Lung (tissue), 4 donors: ENCODE measurements around the gene KLHDC7B. TPM values are rescaled to one million over a fixed set of nuclear protein-coding genes. Genes with fewer than 3 reads are reported as not detected.

ENCODE experiments used
- polyA plus RNA-seq, 2 donors: library from polyadenylated mRNA; stranded (reverse); fragments of 200-250 nt; gene quantifications; one replicate each; pipeline ENCODE4 v1.2.1, GENCODE V29; 2013
- total RNA-seq, 2 donors: library from RNA; depleted of rRNA in 1 of 2; stranded (reverse); fragments of >200 nt in 1 of 2; gene quantifications; one replicate each; pipeline ENCODE4 v1.2.1, GENCODE V29; 2014 to 2021
- donor health status: Bipolar disorder and iron deficiency.
- donor health status: healthy.
- donor health status: DM: yes; HTN: yes; CAD: no.

KLHDC7B gene
- total and polyA plus RNA-seq, 4 donors = 0.39 to 1.6 (median 0.95) TPM

Other genes with a start within 250 kb of the KLHDC7B start
- gene PLXNB2, start 238.3 kb upstream of the KLHDC7B start, total RNA-seq = 100 to 1,000 TPM; 212 to 310 TPM
- 100 to 1,000 TPM; 123 to 134 TPM for gene PLXNB2, start 238.3 kb upstream of the KLHDC7B start, polyA plus RNA-seq
- gene DENND6B, start 218.9 kb upstream of the KLHDC7B start, total RNA-seq = 10 to 100 TPM; 10.5 to 26.0 TPM
- 10 to 100 TPM in 1 of 2 donors, 1 to 10 TPM in 1; 8.0 to 14.7 TPM for gene DENND6B, start 218.9 kb upstream of the KLHDC7B start, polyA plus RNA-seq
- gene PPP6R2, start 202.6 kb upstream of the KLHDC7B start, total RNA-seq = 10 to 100 TPM; 48.1 to 70.0 TPM
- 10 to 100 TPM; 35.2 to 45.1 TPM for gene PPP6R2, start 202.6 kb upstream of the KLHDC7B start, polyA plus RNA-seq
- 10 to 100 TPM; 30.1 to 76.9 TPM for gene SBF1, start 70.9 kb upstream of the KLHDC7B start, total RNA-seq
- 10 to 100 TPM; 34.2 to 34.3 TPM for gene SBF1, start 70.9 kb upstream of the KLHDC7B start, polyA plus RNA-seq
- 1 to 10 TPM in 1 of 2 donors, under 1 TPM in 1; 0.74 to 5.7 TPM for gene ADM2, start 64.4 kb upstream of the KLHDC7B start, total RNA-seq
- gene ADM2, start 64.4 kb upstream of the KLHDC7B start, polyA plus RNA-seq = 1 to 10 TPM; 2.2 to 3.1 TPM
- not detected for gene MIOX, start 59.0 kb upstream of the KLHDC7B start, total RNA-seq
- gene MIOX, start 59.0 kb upstream of the KLHDC7B start, polyA plus RNA-seq = under 1 TPM in 1 of 2 donors, not detected in 1; 0.08 TPM
- 10 to 100 TPM; 29.8 to 84.6 TPM for gene LMF2, start 38.2 kb upstream of the KLHDC7B start, total RNA-seq
- 10 to 100 TPM; 47.8 to 53.0 TPM for gene LMF2, start 38.2 kb upstream of the KLHDC7B start, polyA plus RNA-seq
- gene NCAPH2, start 37.7 kb upstream of the KLHDC7B start, total RNA-seq = 10 to 100 TPM; 30.2 to 56.3 TPM
- 10 to 100 TPM; 27.8 to 64.4 TPM for gene NCAPH2, start 37.7 kb upstream of the KLHDC7B start, polyA plus RNA-seq
- gene SCO2, start 20.3 kb upstream of the KLHDC7B start, total RNA-seq = 1 to 10 TPM in 1 of 2 donors, under 1 TPM in 1; 0.37 to 9.1 TPM
- gene SCO2, start 20.3 kb upstream of the KLHDC7B start, polyA plus RNA-seq = 1 to 10 TPM; 3.0 to 9.3 TPM
- gene TYMP, start 15.9 kb upstream of the KLHDC7B start, total RNA-seq = 100 to 1,000 TPM in 1 of 2 donors, 10 to 100 TPM in 1; 52.7 to 367 TPM
- 100 to 1,000 TPM in 1 of 2 donors, 10 to 100 TPM in 1; 99.2 to 641 TPM for gene TYMP, start 15.9 kb upstream of the KLHDC7B start, polyA plus RNA-seq
- gene SYCE3, start 17.0 kb downstream of the KLHDC7B start, total RNA-seq = not detected
- 1 to 10 TPM; 1.1 to 1.7 TPM for gene SYCE3, start 17.0 kb downstream of the KLHDC7B start, polyA plus RNA-seq
- gene CPT1B, start 32.5 kb downstream of the KLHDC7B start, total RNA-seq = 10 to 100 TPM in 1 of 2 donors, 1 to 10 TPM in 1; 5.7 to 21.2 TPM
- 10 to 100 TPM; 11.8 to 14.5 TPM for gene CPT1B, start 32.5 kb downstream of the KLHDC7B start, polyA plus RNA-seq
- 10 to 100 TPM; 59.4 to 87.3 TPM for gene CHKB, start 37.0 kb downstream of the KLHDC7B start, total RNA-seq
- 100 to 1,000 TPM in 1 of 2 donors, 10 to 100 TPM in 1; 62.4 to 142 TPM for gene CHKB, start 37.0 kb downstream of the KLHDC7B start, polyA plus RNA-seq
- gene MAPK8IP2, start 54.9 kb downstream of the KLHDC7B start, total RNA-seq = 1 to 10 TPM; 1.2 to 2.7 TPM
- 1 to 10 TPM in 1 of 2 donors, under 1 TPM in 1; 0.91 to 1.1 TPM for gene MAPK8IP2, start 54.9 kb downstream of the KLHDC7B start, polyA plus RNA-seq
- gene ARSA, start 82.3 kb downstream of the KLHDC7B start, total RNA-seq = 10 to 100 TPM; 21.2 to 57.7 TPM
- 10 to 100 TPM; 34.7 to 46.3 TPM for gene ARSA, start 82.3 kb downstream of the KLHDC7B start, polyA plus RNA-seq
- 10 to 100 TPM; 17.1 to 44.0 TPM for gene SHANK3, start 126.9 kb downstream of the KLHDC7B start, total RNA-seq
- 10 to 100 TPM; 15.5 to 28.5 TPM for gene SHANK3, start 126.9 kb downstream of the KLHDC7B start, polyA plus RNA-seq
- 1 to 10 TPM in 1 of 2 donors, under 1 TPM in 1; 0.26 to 1.1 TPM for gene ACR, start 192.3 kb downstream of the KLHDC7B start, total RNA-seq
- gene ACR, start 192.3 kb downstream of the KLHDC7B start, polyA plus RNA-seq = 1 to 10 TPM in 1 of 2 donors, under 1 TPM in 1; 0.44 to 3.3 TPM
- 10 to 100 TPM; 33.1 to 53.4 TPM for gene RABL2B, start 237.7 kb downstream of the KLHDC7B start, total RNA-seq
- 10 to 100 TPM; 25.1 to 31.8 TPM for gene RABL2B, start 237.7 kb downstream of the KLHDC7B start, polyA plus RNA-seq